PC-3 (cell line): ENCODE results near the gene GDAP2.

ENCODE experiments used
- CTCF ChIP-seq: fragments of 300-600 bp; sonication (generic); conservative IDR thresholded peaks from 2 replicates; pipeline ENCODE4 v1.5.1; 2017; ENCODE audit warnings: antibody characterized with exemption, low read depth, mild to moderate bottlenecking, low read length
- EZH2 ChIP-seq: fragments of 300-600 bp; sonication (generic); IDR thresholded peaks from one replicate; pipeline ENCODE4 v1.6.1; 2017; ENCODE audit warnings: antibody characterized with exemption, mild to moderate bottlenecking, low read length; ENCODE audit not compliant: unreplicated experiment
- EZH2phosphoT487 ChIP-seq: fragments of 300-600 bp; sonication (generic); IDR thresholded peaks from 2 replicates; pipeline ENCODE4 v1.6.1; 2018; ENCODE audit warnings: mild to moderate bottlenecking, antibody characterized with exemption, low read length, borderline replicate concordance

- TF ChIP-seq CTCF, result no peak
- no peak for TF ChIP-seq EZH2
- no peak for TF ChIP-seq EZH2phosphoT487
Observed at GRCh38 chr1:117826540-117827078, 102.8 kb downstream of the GDAP2 start.
